ENCODE measurements around the gene OR8D1. TPM values are rescaled to one million over a fixed set of nuclear protein-coding genes. Genes with fewer than 3 reads are reported as not detected.
A peak's percentile ranks its signal among the peaks of the same experiment; 100 is the strongest.

Gene OR8D1
- total RNA-seq, 3 donors from 2014 or later = 0.29 TPM; not detected in 2

DNA sequence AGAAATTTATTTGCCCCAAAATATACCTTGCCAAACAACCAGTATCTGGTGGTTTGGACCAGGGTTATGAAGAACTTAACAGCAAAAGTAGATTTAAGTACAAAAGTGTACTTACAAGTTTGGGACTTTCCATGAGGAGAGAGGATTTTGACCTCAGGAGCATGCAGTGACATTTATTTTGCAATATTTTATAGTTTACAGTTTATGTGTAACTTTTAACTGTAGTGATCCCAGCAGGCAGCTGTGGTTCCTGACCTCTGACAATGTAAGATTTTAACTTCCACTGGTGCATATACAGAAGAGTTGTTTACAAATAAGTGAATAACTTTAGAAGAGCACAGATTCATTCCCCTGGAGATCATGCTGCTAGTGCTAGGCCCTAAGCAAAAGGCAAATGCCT lies 6.7 kb downstream of the OR8D1 start:
- ATAC-seq (peak; percentile 34), DNase-seq (no peak)
- Histone ChIP-seq H3K36me3 (ENCODE audit: low read depth) (no peaks in the 10 kb centered on the region), H3K9me3 (no peaks in the 10 kb centered on the region), H3K4me1 (ENCODE audit: low read depth) (no peaks in the 10 kb centered on the region), H3K4me3 (no peak overlapping the region)
- TF ChIP-seq, protein P1, sequence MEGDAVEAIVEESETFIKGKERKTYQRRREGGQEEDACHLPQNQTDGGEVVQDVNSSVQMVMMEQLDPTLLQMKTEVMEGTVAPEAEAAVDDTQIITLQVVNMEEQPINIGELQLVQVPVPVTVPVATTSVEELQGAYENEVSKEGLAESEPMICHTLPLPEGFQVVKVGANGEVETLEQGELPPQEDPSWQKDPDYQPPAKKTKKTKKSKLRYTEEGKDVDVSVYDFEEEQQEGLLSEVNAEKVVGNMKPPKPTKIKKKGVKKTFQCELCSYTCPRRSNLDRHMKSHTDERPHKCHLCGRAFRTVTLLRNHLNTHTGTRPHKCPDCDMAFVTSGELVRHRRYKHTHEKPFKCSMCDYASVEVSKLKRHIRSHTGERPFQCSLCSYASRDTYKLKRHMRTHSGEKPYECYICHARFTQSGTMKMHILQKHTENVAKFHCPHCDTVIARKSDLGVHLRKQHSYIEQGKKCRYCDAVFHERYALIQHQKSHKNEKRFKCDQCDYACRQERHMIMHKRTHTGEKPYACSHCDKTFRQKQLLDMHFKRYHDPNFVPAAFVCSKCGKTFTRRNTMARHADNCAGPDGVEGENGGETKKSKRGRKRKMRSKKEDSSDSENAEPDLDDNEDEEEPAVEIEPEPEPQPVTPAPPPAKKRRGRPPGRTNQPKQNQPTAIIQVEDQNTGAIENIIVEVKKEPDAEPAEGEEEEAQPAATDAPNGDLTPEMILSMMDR (IDR thresholded peaks at IDR 0.05) = no peak
- intact Hi-C loops (cut with DNase I, micrococcal nuclease) = no loop called here

DNA sequence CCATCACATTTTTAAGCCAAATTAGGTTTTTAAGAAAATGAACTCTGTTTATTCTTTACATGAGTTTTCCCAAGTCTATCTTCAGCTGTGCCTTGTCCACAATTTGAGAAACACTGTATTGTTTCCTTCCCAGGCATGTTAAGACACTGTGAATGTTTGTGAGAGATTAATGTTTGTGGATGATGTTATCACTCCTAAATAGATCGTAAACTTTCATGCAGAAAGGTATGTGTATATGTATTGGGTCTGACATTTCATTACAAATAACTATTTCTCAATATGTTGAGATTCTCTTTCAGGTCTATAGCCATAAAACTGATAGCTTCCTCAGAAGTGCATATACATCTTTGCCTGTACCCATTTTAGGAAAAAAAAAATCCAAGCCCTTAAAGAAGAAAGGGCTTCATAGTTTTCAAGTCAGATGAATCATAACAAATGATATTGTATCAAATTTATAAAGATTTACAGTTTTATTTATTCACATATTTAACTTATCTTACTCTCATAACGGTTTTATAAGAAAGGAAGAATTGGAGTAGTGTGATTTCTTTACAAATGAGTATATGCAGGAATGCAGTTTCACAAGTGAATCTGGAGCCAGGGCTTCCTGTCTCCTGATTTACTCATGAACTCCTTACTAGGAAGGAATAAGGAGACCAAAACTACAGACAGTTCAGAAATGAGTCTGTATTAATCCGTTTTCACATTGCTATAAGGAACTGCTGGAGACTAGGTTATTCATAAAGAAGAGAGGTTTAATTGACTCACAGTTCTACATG lies 11.2 kb downstream of the OR8D1 start:
- no peaks in the 10 kb centered on the region for H3K9me3 ChIP-seq
- intact Hi-C loops (cut with DNase I, micrococcal nuclease) = no loop called here
- no peak overlapping the region for H3K4me3 ChIP-seq
- no peaks in the 10 kb centered on the region for H3K4me1 ChIP-seq (ENCODE audit: low read depth)
- no peaks in the 10 kb centered on the region for H3K36me3 ChIP-seq (ENCODE audit: low read depth)
- TF ChIP-seq, protein P1 (IDR thresholded peaks at IDR 0.05) = no peak
- no peak for ATAC-seq
- DNase-seq = no peak

DNA sequence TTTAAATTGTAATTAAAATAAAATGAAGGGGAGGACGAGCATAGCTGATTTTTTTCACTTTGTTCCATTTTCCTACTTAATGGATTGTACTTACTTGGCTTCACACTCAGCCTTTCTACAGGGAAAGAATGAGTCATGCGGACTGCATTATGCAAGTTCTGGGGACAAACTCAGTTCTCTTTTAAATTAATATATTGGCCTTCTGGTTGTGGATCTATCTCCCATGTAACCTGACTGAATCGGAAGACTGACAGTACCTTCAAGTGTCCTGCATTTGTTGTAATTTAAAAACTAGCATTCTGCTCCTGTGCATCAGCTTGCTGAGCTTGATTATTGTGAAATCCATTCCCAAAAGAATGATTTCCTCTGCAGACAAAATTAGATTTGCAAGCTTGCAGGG lies 12.2 kb downstream of the OR8D1 start:
- no peak overlapping the region for H3K4me3 ChIP-seq
- ATAC-seq = no peak
- no peaks in the 10 kb centered on the region for H3K36me3 ChIP-seq (ENCODE audit: low read depth)
- H3K4me1 ChIP-seq (ENCODE audit: low read depth) = no peaks in the 10 kb centered on the region
- no peak for DNase-seq
- TF ChIP-seq, protein P1 (IDR thresholded peaks at IDR 0.05) = no peak
- intact Hi-C loops (cut with DNase I, micrococcal nuclease) = no loop called here
- H3K9me3 ChIP-seq = no peaks in the 10 kb centered on the region

DNA sequence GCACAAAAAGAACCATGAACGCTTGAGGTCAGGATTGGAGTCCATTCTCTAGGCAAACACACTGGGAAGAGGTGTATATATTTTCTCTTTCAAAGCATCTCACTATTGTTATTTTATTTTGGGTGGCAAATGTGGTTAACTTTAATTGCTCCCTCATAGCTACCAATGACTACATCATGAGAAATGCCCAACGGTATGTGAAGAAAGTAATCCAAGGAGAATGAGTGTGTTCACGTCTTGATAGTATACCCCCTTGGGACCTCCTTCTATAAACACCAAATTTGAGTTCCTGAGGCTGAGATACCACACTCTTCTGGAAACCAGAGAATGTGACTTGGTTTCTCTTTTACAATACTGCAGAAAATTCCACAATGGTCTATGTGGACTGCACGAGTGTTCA lies 15.8 kb downstream of the OR8D1 start:
- ATAC-seq (no peak), DNase-seq (no peak)
- Histone ChIP-seq H3K9me3 (no peaks in the 10 kb centered on the region), H3K36me3 (ENCODE audit: low read depth) (no peaks in the 10 kb centered on the region), H3K4me1 (ENCODE audit: low read depth) (no peaks in the 10 kb centered on the region), H3K4me3 (no peak overlapping the region)
- intact Hi-C loops (cut with DNase I, micrococcal nuclease) = no loop called here
- TF ChIP-seq, protein P1 (IDR thresholded peaks at IDR 0.05) = no peak

DNA sequence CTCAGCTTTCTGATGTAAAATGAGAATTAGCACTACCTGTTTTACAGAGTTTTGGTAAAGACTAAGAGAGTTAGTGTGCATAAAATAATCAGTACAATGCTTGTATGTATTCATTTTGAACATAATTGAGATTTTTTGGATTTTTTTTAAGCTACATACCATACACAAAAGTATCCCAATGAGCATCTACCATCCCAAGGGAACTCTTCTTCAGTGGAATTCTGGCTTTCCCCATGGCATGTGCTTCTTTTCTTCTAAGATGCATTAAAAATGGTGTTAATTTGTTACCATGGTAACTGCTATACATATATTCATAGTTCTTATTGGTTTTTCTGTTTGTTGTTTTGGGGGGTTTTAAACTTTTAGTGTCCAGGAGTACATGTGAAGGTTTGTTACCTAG lies 17.7 kb downstream of the OR8D1 start:
- Histone ChIP-seq H3K36me3 (ENCODE audit: low read depth) (no peaks in the 10 kb centered on the region), H3K4me3 (no peak overlapping the region), H3K4me1 (ENCODE audit: low read depth) (no peaks in the 10 kb centered on the region), H3K9me3 (no peaks in the 10 kb centered on the region)
- ATAC-seq (no peak), DNase-seq (no peak)
- TF ChIP-seq, protein P1 (IDR thresholded peaks at IDR 0.05) = no peak
- intact Hi-C loops (cut with DNase I, micrococcal nuclease) = no loop called here
